Loucy (cell line): ENCODE results near the gene GALR2.

Experiments used
- EZH2phosphoT487 ChIP-seq: fragments of 200-600 bp; IDR thresholded peaks from 2 replicates; pipeline ENCODE4 v1.6.1; 2018; ENCODE audit warnings: antibody characterized with exemption, mild to moderate bottlenecking, moderate library complexity, borderline replicate concordance
- TF ChIP-seq, protein P1 (sequence below): fragments of 200-600 bp; sonication (generic); conservative IDR thresholded peaks from 2 replicates; pipeline ENCODE4 v1.5.1; 2014; ENCODE audit warnings: mild to moderate bottlenecking, antibody characterized with exemption, low read length

DNA sequence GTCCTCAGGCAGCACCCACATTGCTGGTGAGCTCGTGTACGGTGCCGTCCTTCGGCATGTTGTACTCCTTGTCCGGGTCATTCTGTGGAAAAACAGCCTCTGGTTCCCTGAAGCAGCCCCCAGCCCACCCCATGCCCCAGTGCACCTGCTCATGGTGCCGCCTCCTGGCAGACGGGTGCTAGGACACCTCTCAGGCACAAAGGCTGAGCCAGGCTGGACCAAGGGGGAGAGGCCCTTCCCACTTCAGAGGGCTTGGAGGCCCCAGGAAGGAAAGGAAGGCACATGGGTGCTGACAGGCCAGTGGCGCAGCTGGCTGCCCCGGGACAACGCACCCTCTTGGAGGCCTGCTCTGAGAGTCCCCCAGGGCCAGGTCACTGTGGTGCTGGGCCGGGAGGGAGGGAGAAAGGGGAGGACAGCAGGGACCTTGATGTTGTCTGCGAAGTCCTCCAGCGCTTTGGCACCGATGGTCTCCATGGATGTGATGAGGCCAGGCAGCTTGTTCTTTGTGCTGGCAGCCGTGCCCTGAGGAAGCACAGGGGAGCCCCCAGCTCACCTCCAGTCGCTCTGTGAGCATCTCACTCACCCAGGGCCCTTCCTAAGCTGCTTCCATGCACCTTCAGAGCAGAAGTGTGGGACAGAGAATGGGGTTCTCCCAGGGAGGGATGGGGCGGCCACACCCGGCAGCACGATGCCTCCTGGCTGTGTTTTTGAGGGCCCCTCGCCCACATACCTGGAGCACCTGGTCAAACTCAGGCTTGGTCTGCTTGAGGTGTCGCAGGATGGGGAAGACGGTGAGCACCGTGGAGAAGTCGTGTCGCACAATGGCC, 13.7 kb downstream of the GALR2 start:
- TF ChIP-seq, protein P1, sequence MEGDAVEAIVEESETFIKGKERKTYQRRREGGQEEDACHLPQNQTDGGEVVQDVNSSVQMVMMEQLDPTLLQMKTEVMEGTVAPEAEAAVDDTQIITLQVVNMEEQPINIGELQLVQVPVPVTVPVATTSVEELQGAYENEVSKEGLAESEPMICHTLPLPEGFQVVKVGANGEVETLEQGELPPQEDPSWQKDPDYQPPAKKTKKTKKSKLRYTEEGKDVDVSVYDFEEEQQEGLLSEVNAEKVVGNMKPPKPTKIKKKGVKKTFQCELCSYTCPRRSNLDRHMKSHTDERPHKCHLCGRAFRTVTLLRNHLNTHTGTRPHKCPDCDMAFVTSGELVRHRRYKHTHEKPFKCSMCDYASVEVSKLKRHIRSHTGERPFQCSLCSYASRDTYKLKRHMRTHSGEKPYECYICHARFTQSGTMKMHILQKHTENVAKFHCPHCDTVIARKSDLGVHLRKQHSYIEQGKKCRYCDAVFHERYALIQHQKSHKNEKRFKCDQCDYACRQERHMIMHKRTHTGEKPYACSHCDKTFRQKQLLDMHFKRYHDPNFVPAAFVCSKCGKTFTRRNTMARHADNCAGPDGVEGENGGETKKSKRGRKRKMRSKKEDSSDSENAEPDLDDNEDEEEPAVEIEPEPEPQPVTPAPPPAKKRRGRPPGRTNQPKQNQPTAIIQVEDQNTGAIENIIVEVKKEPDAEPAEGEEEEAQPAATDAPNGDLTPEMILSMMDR, result peak; percentile 29; the same call in 1 of the 2 replicates
- TF ChIP-seq EZH2phosphoT487, result no peak
